CD4-positive, alpha-beta T cell treated with Interleukin-15 for 4 hours (primary cell): ENCODE results near the gene IRF1.
"Not testable (repeated sequence)": the region's sequence is repeated elsewhere in the genome, so short reads cannot be mapped to it uniquely, and the experiment has no call there.

Experiments used
- DNase-seq: peaks from one replicate; pipeline ENCODE4 v3.0.0-alpha.2; 2020; ENCODE audit warnings: low spot score

The IRF1 gene

GRCh38 chr5:132486318-132487094 lies 4.1 kb downstream of the IRF1 start:
- no peak for DNase-seq

DNA sequence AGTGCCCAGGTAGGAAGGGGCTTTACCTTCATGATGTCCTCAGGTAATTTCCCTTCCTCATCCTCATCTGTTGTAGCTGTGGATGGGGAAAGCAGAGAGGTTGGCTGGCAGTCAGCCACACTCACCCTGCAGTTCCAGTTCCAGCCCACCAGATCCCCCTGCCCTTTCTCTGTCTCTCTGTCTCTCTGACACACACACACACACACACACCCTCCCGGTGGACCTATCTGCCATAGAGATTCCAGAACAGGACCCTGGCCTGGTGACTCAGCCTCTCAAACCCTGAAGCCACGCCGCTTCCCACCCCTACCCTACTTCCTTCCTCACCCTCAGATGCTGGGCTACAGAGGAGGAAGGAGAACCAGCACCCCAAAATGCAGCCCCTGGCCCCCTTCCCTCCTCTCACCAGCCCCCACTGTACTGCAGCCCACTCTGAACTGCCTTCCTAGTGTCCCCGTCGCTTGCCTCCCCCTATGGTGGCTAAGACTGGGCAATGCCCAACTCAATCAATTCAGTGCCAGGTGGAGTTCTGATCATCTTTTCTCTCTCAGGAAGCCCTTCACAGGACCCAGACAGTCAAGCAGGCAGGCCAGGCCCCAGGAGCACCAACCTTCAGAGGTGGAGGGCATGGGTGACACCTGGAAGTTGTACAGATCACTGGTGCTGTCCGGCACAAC lies 4.8 kb downstream of the IRF1 start:
- DNase-seq: no peak

DNA sequence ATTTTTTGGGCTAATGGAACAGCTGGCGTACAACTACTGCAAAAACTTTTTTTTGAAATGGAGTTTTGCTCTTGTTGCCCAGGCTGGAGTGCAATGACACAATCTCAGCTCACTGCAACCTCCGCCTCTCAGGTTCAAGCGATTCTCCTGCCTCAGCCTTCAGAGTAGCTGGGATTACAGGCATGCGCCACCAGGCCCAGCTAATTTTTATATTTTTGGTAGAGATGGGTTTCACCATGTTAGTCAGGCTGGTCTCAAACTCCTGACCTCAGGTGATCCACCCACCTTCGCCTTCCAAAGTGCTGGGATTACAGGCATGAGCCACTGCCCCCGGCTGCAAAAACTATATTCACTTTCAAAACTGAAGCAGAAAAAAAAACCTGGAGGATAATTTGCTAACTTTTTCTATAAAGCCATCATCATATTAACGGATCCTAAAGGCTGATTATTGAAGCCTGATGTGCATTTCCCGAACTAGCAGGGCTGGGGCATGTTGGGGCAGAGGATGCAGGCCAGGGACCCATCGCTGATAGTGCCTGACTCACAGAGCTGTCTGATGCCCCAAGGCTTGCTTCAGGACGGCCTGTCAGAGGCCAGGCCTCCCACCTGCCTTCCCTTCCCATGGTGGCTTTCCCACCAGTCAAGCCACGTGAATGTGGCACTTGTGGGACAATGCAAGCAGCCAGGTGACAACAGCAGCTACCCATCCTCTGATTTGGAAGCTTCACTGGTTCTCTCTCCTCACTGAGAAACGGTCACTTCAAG lies 5.5 kb downstream of the IRF1 start:
- not testable (repeated sequence) for DNase-seq

DNA sequence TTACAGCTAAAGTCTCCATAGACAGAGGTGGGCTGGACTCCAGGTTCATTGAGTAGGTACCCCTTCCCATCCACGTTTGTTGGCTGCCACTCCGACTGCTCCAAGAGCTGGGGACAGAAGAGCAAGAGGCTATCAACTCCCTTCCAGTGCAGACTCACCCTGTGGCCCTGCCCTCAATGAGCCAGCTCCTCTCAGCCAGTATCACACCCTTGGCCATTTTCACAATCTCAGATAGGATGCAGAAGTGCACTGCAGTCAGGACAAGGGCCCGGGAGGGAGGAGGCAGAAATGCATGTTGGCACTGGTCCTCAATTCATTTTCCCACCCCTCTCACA lies 6.2 kb downstream of the IRF1 start:
- no peak for DNase-seq

DNA sequence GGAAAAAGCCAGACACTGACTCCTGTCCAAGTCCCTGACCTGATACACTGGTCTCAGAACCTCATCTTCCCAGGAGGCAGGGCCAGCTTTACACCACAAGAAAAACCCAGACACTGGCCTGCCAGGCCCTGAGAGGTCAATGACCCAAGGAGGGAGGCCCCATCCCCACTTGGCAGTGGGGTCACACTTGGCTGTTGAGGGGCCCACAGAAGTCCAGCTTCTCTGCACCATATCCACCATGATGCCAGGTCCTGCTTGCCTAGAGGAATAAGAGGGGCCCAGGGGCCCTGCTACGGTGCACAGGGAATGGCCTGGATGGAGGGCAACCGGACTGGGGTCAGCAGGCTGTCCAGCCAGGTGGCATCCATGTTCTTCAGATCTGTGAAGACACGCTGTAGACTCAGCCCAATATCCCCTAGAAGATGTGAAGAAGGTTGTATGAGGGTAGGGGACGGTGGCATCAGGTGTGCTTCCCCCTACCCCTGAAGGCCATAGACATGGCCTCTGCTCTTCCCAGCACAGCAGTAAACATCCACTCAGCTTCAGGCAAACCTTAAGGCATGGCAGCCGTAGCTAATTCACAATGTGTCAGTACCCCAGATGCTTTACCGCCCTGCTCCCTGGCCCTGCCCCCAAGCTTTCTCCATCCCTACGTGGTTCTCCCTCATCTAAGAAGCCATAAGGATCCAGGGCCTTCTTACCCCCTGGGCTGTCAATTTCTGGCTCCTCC lies 6.7 kb downstream of the IRF1 start:
- DNase-seq: no peak

DNA sequence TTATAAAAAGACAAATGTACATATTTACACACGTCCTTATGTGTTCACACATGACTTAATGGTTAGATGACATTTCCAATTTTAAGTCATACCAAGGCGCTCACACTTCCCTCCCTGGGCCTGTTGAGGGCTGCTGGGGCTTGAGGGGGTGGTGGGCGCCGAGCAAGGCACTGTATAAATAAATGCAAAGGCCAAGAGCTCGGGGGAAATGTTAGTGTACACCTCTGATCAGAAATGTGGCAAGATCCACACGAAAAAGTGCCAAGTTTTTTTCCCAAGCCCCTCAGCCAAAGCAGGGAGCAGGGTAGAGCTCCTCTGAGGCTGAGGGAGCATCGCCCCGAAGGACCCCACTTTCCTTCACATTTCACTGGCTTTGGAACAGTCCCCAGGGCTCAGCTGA lies 7.5 kb downstream of the IRF1 start:
- DNase-seq: no peak

DNA sequence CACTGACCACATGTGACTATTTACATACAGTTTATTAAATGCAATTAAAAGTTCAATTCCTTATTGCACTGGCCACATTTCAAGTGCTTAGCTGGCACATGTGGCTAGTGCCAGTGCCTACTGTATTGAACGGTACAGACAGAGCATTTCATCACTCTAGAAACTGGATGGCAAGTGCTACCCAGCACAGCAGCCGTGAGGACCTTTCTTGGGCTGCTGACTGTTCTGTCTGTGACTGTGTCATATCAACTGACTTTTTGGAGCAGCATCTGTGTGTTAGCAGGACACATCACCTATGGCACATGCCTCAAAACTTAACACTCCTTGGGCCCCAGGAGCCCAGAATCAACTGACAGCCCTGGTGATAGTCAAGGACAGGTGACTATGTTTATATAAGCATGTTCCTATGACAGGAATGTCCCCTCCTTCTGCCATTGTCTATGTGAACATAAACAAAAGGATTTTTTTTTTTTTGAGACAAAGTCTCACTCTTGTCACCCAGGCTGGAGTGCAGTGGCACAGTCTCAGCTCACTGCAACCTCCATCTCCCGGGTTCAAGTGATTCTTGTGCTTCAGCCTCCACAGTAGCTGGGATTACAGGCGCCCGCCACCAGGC lies 8.9 kb downstream of the IRF1 start:
- DNase-seq: no peak

- no peak for DNase-seq
Observed at GRCh38 chr5:132480893-132481595, 9.5 kb downstream of the IRF1 start.

DNA sequence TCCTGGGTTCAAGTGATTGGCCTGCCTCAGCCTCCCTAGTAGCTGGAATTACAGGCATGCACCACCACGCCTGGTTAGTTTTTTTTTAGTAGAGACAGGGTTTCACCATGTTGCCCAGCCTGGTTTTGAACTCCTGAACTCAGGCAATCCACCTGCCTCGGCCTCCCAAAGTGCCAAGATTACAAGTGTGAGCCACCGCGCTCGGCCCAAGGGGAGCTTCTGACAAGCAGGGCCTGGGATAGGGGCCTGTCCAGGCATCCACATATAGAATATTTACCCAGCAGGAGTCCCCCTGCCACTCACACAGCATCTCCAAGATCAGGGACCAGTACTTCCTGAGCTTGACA lies 10.1 kb downstream of the IRF1 start:
- no peak for DNase-seq

- DNase-seq: no peak
Observed at GRCh38 chr5:132480042-132480441, 10.5 kb downstream of the IRF1 start.

GRCh38 chr5:132479111-132479951 lies 11.2 kb downstream of the IRF1 start:
- no peak for DNase-seq

GRCh38 chr5:132478366-132478871 lies 12.2 kb downstream of the IRF1 start:
- no peak for DNase-seq

GRCh38 chr5:132477784-132478365 lies 12.7 kb downstream of the IRF1 start:
- DNase-seq: no peak

- no peak for DNase-seq
Observed at GRCh38 chr5:132476876-132477781, 13.4 kb downstream of the IRF1 start.

DNA sequence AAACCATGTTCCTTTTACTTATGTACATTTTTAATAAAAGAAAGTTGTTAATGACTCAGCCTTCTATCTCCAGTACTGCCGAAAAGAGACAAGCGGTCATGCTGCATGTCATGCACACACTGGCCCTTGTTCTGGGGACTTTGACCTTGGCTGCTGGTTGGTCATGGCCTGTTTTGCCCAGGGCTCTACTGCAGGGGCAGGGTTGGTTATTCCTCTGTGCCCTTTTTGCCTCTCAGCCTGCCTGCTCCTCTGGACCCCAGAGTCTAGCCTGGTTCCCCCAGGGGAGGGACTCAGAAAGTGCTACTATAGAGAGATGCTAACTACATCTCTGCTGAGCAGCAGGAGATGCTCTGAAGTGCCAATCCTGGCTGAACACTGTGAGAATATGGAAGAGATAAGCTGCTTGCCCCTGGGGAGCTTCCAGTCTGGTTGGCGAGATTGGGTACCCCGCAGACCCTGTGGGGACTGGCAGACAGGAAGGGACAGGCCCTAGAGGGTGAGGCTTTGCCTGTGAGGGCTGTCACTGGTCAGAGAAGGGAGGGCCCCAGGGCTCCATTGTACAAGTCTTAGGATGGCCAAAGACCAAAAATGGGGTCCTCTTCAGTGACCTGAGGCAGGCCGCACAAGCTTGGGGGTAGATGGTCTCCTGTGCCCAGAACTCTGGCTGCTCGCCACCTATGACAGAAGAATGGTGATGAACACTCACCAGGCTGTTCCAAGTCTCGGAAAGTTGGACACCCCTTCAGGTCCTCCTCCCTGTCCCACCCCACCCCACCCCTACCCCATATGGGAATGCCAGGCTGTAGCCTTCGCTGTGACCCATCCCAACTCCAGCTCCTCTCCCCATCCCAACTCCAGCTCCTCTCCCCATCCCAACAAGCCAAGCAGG lies 14.3 kb downstream of the IRF1 start:
- DNase-seq: no peak

- no peak for DNase-seq
Observed at GRCh38 chr5:132475497-132475882, 15.1 kb downstream of the IRF1 start.

DNA sequence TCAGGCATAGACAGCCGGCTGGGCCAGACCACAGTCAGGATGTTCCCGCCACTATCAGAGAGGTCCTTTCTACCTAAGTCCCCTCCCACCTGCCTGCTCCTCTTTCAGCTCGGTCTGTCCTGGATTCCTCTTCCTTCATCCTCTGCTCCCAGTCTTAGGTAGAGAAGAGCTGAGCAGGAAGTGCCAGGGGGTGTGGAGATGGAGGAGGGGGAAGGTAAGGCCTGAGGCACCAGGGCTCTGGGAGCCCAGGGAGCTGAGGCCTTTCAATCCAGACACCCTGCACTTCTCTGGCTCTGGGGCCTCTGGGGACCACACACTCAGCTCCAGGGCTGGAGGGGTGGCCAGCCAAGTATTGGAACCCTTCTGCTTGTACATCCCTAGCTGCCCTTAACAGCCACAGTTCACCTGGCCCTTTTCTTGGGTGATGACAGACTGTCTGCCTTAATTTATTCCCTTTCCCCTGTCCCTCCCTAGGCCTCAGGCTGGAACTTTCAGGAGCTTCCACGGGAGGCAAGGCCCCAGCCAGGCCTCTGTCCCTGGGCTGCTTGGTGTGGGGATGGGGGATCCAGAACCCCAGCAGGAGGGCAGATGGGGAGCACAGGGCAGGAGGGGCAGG lies 15.6 kb downstream of the IRF1 start:
- DNase-seq: no peak
